ENCODE measurements around the gene ZNF549.

DNA sequence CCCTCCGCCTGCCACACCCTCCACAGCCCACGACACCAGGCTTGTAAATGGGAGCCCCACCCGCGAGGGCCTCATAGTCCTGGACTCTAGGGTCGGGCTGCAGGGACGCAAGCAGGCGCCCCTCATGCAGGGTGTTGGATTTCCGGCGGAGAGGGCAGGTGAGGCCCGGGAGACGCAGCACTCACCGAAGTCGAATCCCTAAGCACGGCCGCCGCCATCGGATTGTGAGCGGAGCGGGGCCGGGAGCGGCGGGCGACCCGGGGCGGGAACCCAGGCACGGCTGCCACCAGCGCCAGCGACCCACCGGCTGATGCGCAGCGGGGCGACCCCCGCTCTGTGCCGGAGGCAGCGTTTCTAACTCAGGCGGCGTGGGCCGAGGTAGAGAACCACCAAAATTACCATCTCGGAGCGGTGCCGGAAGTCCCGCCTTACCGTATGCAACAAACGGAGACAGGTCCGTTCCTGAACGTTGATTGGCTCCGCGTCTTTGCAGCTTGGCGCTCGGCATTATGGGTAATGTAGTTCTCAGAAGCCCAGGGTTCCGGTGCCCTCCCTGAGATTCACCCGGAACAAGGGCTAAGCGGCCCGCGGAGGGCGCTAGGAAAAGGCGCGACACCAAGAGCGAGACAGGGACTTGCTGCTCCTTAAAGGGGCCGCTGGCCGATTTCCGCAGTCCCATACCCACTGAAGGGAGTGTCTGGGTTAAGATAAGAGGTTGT lies 51.5 kb downstream of the ZNF549 start, which contains the start of gene ZNF416:
- TF ChIP-seq, protein P1, sequence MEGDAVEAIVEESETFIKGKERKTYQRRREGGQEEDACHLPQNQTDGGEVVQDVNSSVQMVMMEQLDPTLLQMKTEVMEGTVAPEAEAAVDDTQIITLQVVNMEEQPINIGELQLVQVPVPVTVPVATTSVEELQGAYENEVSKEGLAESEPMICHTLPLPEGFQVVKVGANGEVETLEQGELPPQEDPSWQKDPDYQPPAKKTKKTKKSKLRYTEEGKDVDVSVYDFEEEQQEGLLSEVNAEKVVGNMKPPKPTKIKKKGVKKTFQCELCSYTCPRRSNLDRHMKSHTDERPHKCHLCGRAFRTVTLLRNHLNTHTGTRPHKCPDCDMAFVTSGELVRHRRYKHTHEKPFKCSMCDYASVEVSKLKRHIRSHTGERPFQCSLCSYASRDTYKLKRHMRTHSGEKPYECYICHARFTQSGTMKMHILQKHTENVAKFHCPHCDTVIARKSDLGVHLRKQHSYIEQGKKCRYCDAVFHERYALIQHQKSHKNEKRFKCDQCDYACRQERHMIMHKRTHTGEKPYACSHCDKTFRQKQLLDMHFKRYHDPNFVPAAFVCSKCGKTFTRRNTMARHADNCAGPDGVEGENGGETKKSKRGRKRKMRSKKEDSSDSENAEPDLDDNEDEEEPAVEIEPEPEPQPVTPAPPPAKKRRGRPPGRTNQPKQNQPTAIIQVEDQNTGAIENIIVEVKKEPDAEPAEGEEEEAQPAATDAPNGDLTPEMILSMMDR (IDR thresholded peaks at IDR 0.05) = peak in 1 of 7 experiments; percentile 29
- TF ChIP-seq POLR2A (IDR thresholded peaks at IDR 0.05) = no peak
